NCI-H748 treated with DMSO at 0.1 percent for 48 hours (cell line): Measurements from ENCODE around the gene PRMT2.
A peak's percentile ranks its signal among the peaks of the same experiment; 100 is the strongest.
"Not testable (repeated sequence)": the region's sequence is repeated elsewhere in the genome, so short reads cannot be mapped to it uniquely, and the experiment has no call there.

Experiments used
- DNase-seq: peaks from one replicate; lab custom pipeline; 2025; lab: John Stamatoyannopoulos, UW

The PRMT2 gene

GRCh38 chr21:46617267-46618051, 18.0 kb upstream of the PRMT2 start:
- DNase-seq = no peak

GRCh38 chr21:46618738-46619379, 16.6 kb upstream of the PRMT2 start:
- DNase-seq = no peak

GRCh38 chr21:46619846-46620245, 15.6 kb upstream of the PRMT2 start:
- DNase-seq = no peak

- no peak for DNase-seq
Measured at GRCh38 chr21:46620846-46621245, 14.6 kb upstream of the PRMT2 start.

GRCh38 chr21:46621457-46622182, 13.9 kb upstream of the PRMT2 start:
- no peak for DNase-seq

- no peak for DNase-seq
Measured at GRCh38 chr21:46622226-46622625, 13.2 kb upstream of the PRMT2 start.

- no peak for DNase-seq
Measured at GRCh38 chr21:46624050-46624449, 11.4 kb upstream of the PRMT2 start.

GRCh38 chr21:46625759-46626158, 9.7 kb upstream of the PRMT2 start:
- DNase-seq = no peak

- DNase-seq = no peak
Measured at GRCh38 chr21:46626536-46626935, 8.9 kb upstream of the PRMT2 start.

GRCh38 chr21:46626975-46627501, 8.4 kb upstream of the PRMT2 start:
- no peak for DNase-seq

- DNase-seq = no peak
Measured at GRCh38 chr21:46627726-46628125, 7.7 kb upstream of the PRMT2 start.

GRCh38 chr21:46628868-46629267, 6.6 kb upstream of the PRMT2 start:
- no peak for DNase-seq

- DNase-seq = not testable (repeated sequence)
Measured at GRCh38 chr21:46630915-46631314, 4.6 kb upstream of the PRMT2 start.

- no peak for DNase-seq
Measured at GRCh38 chr21:46633566-46633965, 1.9 kb upstream of the PRMT2 start.

GRCh38 chr21:46634427-46634826, 1.0 kb upstream of the PRMT2 start:
- no peak for DNase-seq

- DNase-seq = peak; percentile 45
Measured at GRCh38 chr21:46634966-46635323, 529 bp upstream of the PRMT2 start.

- DNase-seq = no peak
Measured at GRCh38 chr21:46636181-46636512, 673 bp downstream of the PRMT2 start.

GRCh38 chr21:46636550-46637285, 1.2 kb downstream of the PRMT2 start:
- no peak for DNase-seq

GRCh38 chr21:46637952-46638746, 2.7 kb downstream of the PRMT2 start:
- no peak for DNase-seq

- DNase-seq = no peak
Measured at GRCh38 chr21:46639489-46640386, 4.3 kb downstream of the PRMT2 start.
